ENCODE data around the gene CTNNA1.

CTNNA1 gene

DNA sequence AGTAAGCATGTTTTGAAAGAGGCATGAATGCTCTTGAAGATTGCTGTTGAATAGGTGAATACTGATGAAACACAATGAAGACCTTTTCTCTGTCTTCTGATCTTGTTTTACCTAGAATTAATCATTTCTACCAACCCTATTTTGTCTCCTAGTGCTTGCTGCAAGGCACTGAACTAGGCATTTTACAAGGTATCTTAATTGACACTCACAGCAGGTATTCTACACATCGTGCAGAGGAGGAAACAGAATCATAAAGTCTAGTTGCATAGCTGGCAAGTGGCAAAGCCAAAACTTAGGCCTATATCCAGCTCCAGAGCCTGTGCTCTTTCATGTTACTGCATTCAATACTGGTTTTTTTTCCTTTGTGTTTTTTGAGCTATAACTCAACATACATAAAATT is 50.7 kb downstream of the CTNNA1 start:
- Histone ChIP-seq H3K27ac (ENCODE audit: extremely low read depth, low read depth, low read length) (no peak overlapping the region), H3K4me1 (ENCODE audit: control insufficient read depth, insufficient read depth, low read length) (peaks cover 5% of the 10 kb centered on the region), H3K9me3 (ENCODE audit: control insufficient read depth, insufficient read depth, low read depth, low read length) (no peaks in the 10 kb centered on the region), H3K36me3 (ENCODE audit: control insufficient read depth in 2 of 2, insufficient read depth in 1 of 2, low read length in 2 of 2) (no peaks in the 10 kb centered on the region; a peak in 1 of 3 replicates), H3K4me3 (ENCODE audit: low read depth, low read length) (no peak overlapping the region)
- ChIA-PET POLR2A (no interaction called here), CTCF (interaction anchor here (2.7 kb wide), 1 partner anchor 14 kb away, joined by 16 read pairs; no protein-coding TSS in a partner anchor)
- TF ChIP-seq, protein P1, sequence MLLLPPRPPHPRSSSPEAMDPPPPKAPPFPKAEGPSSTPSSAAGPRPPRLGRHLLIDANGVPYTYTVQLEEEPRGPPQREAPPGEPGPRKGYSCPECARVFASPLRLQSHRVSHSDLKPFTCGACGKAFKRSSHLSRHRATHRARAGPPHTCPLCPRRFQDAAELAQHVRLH (tag by site-specific recombination; IDR thresholded peaks at IDR 0.05), result 0 out of 2 replicates have a peak, but pooled peaks have one; percentile 59
- TF ChIP-seq IKZF3 (tag by site-specific recombination; IDR thresholded peaks at IDR 0.05) (0 out of 2 replicates have a peak, but pooled peaks have one; percentile 35), ZNF549 (tag by site-specific recombination; IDR thresholded peaks at IDR 0.05) (no peak), ZNF311 (tag by site-specific recombination; IDR thresholded peaks at IDR 0.05; ENCODE audit: borderline replicate concordance) (no peak), REPIN1 (tag by site-specific recombination; IDR thresholded peaks at IDR 0.05; ENCODE audit: low read depth) (no peak), ZNF623 (tag by site-specific recombination; IDR thresholded peaks at IDR 0.05) (0 out of 2 replicates have a peak, but pooled peaks have one; percentile 5), ZNF521 (tag by site-specific recombination; IDR thresholded peaks at IDR 0.05) (no peak), RBAK (tag by site-specific recombination; IDR thresholded peaks at IDR 0.05) (no peak), ZNF624 (tag by site-specific recombination; IDR thresholded peaks at IDR 0.05) (no peak), GLIS2 (tag by site-specific recombination; IDR thresholded peaks at IDR 0.05) (no peak), SCRT1 (tag by site-specific recombination; IDR thresholded peaks at IDR 0.05; ENCODE audit: borderline replicate concordance) (no peak), ZFP41 (tag by site-specific recombination; IDR thresholded peaks at IDR 0.05; ENCODE audit: borderline replicate concordance) (no peak), ZNF654 (tag by site-specific recombination; IDR thresholded peaks at IDR 0.05; ENCODE audit: low read depth) (no peak), OSR2 (tag by site-specific recombination; IDR thresholded peaks at IDR 0.05) (0 out of 2 replicates have a peak, but pooled peaks have one; percentile 33), ZNF132 (tag by site-specific recombination; IDR thresholded peaks at IDR 0.05; ENCODE audit: borderline replicate concordance) (no peak), ZNF510 (tag by site-specific recombination; IDR thresholded peaks at IDR 0.05; ENCODE audit: insufficient replicate concordance) (no peak), ZIC2 (tag by site-specific recombination; IDR thresholded peaks at IDR 0.05) (peak; percentile 55; the same call in 1 of the 2 replicates), ZBTB48 (tag by site-specific recombination; IDR thresholded peaks at IDR 0.05) (no peak), ZSCAN30 (tag by site-specific recombination; IDR thresholded peaks at IDR 0.05) (0 out of 2 replicates have a peak, but pooled peaks have one; percentile 39), GLI4 (tag by site-specific recombination; IDR thresholded peaks at IDR 0.05) (no peak)
- TF ChIP-seq, protein P2, sequence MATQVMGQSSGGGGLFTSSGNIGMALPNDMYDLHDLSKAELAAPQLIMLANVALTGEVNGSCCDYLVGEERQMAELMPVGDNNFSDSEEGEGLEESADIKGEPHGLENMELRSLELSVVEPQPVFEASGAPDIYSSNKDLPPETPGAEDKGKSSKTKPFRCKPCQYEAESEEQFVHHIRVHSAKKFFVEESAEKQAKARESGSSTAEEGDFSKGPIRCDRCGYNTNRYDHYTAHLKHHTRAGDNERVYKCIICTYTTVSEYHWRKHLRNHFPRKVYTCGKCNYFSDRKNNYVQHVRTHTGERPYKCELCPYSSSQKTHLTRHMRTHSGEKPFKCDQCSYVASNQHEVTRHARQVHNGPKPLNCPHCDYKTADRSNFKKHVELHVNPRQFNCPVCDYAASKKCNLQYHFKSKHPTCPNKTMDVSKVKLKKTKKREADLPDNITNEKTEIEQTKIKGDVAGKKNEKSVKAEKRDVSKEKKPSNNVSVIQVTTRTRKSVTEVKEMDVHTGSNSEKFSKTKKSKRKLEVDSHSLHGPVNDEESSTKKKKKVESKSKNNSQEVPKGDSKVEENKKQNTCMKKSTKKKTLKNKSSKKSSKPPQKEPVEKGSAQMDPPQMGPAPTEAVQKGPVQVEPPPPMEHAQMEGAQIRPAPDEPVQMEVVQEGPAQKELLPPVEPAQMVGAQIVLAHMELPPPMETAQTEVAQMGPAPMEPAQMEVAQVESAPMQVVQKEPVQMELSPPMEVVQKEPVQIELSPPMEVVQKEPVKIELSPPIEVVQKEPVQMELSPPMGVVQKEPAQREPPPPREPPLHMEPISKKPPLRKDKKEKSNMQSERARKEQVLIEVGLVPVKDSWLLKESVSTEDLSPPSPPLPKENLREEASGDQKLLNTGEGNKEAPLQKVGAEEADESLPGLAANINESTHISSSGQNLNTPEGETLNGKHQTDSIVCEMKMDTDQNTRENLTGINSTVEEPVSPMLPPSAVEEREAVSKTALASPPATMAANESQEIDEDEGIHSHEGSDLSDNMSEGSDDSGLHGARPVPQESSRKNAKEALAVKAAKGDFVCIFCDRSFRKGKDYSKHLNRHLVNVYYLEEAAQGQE (tag by site-specific recombination; IDR thresholded peaks at IDR 0.05), result no peak
- TF ChIP-seq, protein P3, sequence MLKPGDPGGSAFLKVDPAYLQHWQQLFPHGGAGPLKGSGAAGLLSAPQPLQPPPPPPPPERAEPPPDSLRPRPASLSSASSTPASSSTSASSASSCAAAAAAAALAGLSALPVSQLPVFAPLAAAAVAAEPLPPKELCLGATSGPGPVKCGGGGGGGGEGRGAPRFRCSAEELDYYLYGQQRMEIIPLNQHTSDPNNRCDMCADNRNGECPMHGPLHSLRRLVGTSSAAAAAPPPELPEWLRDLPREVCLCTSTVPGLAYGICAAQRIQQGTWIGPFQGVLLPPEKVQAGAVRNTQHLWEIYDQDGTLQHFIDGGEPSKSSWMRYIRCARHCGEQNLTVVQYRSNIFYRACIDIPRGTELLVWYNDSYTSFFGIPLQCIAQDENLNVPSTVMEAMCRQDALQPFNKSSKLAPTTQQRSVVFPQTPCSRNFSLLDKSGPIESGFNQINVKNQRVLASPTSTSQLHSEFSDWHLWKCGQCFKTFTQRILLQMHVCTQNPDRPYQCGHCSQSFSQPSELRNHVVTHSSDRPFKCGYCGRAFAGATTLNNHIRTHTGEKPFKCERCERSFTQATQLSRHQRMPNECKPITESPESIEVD (tag by site-specific recombination; IDR thresholded peaks at IDR 0.05), result peak; percentile 75
- TF ChIP-seq, protein P4, sequence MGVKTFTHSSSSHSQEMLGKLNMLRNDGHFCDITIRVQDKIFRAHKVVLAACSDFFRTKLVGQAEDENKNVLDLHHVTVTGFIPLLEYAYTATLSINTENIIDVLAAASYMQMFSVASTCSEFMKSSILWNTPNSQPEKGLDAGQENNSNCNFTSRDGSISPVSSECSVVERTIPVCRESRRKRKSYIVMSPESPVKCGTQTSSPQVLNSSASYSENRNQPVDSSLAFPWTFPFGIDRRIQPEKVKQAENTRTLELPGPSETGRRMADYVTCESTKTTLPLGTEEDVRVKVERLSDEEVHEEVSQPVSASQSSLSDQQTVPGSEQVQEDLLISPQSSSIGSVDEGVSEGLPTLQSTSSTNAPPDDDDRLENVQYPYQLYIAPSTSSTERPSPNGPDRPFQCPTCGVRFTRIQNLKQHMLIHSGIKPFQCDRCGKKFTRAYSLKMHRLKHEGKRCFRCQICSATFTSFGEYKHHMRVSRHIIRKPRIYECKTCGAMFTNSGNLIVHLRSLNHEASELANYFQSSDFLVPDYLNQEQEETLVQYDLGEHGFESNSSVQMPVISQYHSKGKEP (tag by site-specific recombination; IDR thresholded peaks at IDR 0.05), result peak; percentile 83
- TF ChIP-seq, protein P5, sequence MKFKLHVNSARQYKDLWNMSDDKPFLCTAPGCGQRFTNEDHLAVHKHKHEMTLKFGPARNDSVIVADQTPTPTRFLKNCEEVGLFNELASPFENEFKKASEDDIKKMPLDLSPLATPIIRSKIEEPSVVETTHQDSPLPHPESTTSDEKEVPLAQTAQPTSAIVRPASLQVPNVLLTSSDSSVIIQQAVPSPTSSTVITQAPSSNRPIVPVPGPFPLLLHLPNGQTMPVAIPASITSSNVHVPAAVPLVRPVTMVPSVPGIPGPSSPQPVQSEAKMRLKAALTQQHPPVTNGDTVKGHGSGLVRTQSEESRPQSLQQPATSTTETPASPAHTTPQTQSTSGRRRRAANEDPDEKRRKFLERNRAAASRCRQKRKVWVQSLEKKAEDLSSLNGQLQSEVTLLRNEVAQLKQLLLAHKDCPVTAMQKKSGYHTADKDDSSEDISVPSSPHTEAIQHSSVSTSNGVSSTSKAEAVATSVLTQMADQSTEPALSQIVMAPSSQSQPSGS (tag by site-specific recombination; IDR thresholded peaks at IDR 0.05; ENCODE audit: low read depth), result no peak
- TF ChIP-seq, protein P6, sequence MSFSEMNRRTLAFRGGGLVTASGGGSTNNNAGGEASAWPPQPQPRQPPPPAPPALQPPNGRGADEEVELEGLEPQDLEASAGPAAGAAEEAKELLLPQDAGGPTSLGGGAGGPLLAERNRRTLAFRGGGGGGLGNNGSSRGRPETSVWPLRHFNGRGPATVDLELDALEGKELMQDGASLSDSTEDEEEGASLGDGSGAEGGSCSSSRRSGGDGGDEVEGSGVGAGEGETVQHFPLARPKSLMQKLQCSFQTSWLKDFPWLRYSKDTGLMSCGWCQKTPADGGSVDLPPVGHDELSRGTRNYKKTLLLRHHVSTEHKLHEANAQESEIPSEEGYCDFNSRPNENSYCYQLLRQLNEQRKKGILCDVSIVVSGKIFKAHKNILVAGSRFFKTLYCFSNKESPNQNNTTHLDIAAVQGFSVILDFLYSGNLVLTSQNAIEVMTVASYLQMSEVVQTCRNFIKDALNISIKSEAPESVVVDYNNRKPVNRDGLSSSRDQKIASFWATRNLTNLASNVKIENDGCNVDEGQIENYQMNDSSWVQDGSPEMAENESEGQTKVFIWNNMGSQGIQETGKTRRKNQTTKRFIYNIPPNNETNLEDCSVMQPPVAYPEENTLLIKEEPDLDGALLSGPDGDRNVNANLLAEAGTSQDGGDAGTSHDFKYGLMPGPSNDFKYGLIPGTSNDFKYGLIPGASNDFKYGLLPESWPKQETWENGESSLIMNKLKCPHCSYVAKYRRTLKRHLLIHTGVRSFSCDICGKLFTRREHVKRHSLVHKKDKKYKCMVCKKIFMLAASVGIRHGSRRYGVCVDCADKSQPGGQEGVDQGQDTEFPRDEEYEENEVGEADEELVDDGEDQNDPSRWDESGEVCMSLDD (tag by site-specific recombination; IDR thresholded peaks at IDR 0.05), result no peak

Data from HEK293 (cell line).